HCEC 1CT (cell line): ENCODE data around the gene PDE6A.

ENCODE experiments used
- DNase-seq: peaks from one replicate; pipeline ENCODE4 v3.0.0-alpha.2; 2017

Gene PDE6A

GRCh38 chr5:149857499-149857898 lies 87.1 kb downstream of the PDE6A start:
- peak; percentile 32 for DNase-seq

DNA sequence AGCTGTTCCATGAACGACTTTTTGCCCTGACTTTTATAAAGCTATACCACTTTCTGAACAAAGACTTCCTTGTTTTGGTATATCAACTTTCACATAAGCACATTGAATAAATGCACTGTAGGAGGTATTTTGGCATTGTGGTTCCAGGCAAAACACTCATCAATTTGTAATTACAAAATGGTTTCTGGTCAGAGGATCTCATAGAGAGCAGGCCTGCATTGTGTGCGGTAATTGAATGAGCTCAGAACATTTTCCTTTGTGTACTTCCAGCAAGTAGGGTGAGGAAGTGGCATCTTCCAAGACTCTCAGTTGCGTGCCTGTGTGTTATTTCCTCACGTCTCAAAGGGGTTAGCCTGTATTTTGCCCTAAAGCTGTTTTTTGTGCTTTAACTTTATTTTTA lies 89.2 kb downstream of the PDE6A start:
- DNase-seq, result no peak

DNA sequence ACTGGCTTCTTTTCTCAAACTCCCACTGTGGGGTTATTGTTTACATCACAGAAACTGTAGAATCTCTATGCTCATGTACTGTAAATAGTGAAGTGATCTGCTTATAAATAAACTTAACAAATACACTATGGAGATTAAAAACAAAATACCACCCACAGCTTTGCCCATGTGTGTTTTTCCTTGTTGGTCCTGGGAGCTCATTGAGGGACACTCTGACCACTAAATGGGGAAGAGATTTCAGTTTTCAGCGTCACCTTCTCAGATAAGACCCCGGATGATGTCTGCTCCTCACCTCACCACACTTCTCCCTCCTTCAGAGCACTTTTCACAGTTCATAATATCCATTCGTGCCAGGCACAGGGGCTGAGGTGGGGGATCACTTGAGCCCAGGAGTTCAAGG lies 89.7 kb downstream of the PDE6A start:
- no peak for DNase-seq

DNA sequence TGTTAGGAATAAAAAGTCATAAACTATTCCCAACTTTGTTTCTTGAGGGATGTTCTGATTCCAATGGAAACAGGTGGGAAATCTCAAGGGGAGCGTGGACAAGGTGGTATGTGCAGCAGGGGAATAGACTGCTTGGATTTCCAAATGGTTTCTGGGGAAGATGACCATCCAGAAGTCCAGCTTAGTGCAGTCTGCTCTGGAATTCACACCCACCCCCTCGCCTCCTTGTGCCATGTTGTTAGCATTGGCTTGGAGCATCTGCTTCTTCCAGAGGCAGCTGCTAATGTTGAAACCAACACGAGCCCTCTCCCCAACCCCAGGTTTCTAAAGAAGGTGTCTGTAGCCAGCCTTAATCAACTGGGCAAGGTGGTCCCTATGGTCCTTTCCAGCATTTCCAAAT lies 90.9 kb downstream of the PDE6A start:
- DNase-seq, result no peak

DNA sequence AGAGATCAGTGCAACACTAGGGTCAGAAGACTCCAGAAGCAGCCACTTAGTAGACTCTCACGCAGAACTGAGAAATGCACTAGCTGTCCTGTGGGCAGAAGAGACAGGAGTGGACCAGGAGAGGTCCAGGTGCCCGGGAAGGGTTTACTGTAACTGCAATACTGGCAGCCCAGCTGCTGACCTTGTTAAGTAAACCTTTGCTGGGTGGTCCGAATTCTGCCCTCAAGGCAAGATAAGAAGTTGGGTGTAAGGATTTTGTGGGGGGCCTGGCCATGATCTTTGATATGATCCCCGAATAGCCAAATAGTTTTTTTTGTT lies 91.3 kb downstream of the PDE6A start:
- DNase-seq, result no peak

- DNase-seq, result peak; percentile 71
These were observed 91.8 kb downstream of the PDE6A start for GRCh38 chr5:149852641-149853330.

DNA sequence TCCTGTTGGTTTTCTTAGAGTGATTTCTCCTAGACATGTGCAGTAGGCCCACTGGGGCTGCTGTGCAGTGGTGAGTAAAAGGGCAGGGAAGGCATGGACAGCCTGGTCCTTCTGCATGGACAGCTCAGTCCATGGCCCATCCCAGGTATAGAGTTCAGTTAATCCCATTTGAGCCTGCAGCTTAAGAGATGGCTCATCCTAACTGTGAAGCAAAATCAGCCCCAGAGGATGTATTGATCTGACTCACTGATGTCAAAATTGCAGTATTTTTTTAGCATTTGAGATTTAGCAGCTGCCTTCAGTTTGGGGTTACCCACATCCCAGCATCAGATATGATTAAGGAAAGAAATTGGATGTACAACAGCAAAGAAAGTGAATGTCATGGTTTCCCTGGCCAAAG lies 93.4 kb downstream of the PDE6A start:
- peak; percentile 79 for DNase-seq

DNA sequence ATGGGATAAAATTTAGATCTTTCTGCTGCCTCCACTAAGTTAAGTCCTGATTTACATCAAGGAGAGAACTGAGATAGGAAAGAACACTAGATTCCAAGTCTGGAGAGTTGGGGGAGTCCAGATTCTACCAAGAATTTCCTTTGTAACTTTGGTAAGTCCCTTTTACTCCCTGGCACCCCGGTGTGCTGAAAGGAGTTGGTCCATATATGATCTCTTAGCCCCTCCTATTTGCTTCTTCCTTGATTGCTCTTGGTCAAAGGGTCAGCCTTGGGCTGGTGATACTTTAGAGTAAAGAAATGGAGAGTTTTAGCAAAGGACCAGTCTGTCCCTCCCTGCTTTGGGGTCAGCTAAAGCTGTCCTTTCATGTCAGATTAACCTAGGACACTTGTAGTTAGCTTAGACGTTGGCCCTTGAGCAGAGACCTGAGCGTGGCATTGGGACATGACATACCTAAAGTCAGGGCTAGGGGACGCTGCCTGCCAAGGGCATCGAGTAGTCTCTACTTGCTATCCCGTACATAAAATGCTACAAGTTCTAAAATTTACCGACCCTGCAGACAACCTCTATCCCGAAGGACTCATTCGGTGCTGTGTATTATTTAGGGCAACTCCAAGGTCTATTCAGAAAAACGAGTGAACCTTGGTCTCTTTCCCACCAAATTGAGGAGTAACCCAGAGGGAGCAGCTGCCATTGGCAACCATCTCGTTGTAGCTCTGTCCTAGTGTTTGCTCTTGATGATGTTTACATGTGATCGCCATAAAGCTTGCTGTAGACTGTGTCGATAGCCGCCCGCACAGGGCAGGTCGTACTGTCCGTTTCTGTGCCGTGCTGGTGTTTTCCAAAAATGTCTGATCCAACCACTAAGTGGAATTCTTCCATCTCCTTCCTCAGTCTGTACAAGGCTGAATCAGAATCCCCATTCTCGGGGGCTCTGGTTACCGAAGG lies 94.4 kb downstream of the PDE6A start:
- no peak for DNase-seq

GRCh38 chr5:149849280-149849965 lies 95.2 kb downstream of the PDE6A start:
- DNase-seq, result no peak

DNA sequence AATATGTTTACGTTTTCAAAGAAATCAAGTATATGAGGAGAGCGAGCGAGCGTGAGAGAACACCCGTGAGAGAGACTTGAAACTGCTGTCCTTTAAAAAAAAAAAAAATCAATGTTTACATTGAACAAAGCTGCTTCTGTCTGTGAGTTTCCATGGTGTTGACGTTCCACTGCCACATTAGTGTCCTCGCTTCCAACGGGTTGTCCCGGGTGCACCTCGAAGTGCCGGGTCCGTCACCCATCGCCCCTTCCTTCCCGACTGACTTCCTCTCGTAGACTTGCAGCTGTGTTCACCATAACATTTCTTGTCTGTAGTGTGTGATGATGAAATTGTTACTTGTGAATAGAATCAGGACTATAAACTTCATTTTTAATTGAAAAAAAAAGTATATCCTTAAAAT lies 97.0 kb downstream of the PDE6A start:
- no peak for DNase-seq

DNA sequence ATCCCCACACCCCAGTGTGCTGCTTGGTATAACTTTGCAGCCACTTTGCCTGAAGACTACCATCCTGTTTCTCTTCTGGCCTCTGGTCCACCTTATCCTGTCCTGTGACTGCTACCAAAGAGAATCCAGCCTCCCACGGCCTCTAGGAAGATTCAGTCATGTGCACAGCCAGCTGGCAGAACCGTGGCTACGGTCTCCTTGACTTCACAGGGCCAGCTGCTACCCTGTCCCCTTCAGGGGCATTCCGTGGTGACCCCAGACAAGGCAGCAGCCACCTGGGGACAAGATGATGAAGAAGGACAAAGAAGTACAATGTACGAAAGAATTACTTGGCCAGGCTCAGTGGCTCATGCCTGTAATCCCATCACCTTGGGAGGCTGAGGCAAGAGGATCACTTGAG lies 98.6 kb downstream of the PDE6A start:
- no peak for DNase-seq

DNA sequence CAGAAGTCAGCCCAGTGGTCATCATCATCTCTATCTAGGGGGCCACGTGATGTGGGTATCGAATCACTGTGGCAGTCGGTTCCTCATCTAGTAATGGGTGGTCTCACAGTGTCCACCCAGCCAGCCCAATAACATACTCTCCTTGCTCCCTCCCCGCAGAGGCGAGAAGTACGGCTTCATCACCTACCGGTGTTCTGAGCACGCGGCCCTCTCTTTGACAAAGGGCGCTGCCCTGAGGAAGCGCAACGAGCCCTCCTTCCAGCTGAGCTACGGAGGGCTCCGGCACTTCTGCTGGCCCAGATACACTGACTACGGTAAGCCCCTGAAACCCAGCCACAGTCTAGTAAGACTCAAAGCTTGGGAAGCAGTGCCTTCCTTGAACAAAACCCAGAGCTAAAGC lies 99.0 kb downstream of the PDE6A start:
- no peak for DNase-seq

GRCh38 chr5:149841851-149842793 lies 102.5 kb downstream of the PDE6A start:
- no peak for DNase-seq

DNA sequence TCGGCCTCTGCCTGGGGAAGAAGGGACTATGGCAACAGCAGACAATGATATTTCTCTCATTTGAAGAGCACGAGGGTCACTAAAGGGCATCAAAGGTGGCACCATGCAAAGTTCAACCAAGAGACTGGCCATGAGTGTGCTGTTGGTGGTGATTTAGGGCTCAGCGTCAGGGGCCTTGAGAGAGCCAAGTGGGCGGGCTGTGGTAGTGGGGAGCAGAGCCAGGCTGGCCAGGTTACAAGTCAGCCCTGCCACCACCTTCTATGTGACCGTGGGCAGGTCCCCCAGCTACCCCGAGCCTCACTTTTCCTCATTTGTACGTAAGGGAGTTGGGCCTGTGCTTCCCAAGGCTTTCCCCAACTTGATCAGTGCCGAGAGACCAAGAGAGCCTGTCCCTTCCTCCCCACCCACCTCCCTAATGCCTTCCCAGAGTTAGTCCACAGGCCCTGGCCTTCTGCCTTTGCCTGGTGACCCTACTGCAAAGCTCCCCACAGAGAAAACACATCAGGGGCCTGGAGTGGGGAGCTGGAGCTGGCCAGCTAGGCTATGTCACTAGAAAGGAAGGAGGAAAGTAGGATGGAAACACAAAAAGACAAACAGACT lies 104.3 kb downstream of the PDE6A start:
- no peak for DNase-seq

DNA sequence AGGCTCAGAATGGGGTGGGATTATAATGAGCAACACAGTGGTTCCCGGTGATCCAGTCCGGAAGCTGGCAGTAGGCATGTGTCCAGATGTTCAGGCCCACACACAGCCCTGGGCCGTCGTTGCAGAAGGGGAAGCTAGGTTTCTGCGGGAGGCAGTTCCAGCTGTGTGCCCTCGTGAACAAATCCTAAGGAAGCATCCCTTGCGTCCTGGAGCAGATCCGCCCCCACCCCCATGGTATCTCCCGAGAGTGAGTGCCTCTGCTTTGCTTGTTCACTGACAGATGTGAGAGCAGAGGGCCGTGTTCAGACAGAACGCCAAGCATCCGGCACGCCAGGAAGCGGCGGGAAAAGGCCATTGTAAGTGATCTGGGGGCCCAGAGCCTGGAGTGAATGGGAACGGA lies 104.8 kb downstream of the PDE6A start:
- DNase-seq, result peak; percentile 28

GRCh38 chr5:149838881-149839739 lies 105.5 kb downstream of the PDE6A start:
- peak; percentile 77 for DNase-seq

- peak; percentile 70 for DNase-seq
These were observed 106.8 kb downstream of the PDE6A start for GRCh38 chr5:149837680-149838269.

DNA sequence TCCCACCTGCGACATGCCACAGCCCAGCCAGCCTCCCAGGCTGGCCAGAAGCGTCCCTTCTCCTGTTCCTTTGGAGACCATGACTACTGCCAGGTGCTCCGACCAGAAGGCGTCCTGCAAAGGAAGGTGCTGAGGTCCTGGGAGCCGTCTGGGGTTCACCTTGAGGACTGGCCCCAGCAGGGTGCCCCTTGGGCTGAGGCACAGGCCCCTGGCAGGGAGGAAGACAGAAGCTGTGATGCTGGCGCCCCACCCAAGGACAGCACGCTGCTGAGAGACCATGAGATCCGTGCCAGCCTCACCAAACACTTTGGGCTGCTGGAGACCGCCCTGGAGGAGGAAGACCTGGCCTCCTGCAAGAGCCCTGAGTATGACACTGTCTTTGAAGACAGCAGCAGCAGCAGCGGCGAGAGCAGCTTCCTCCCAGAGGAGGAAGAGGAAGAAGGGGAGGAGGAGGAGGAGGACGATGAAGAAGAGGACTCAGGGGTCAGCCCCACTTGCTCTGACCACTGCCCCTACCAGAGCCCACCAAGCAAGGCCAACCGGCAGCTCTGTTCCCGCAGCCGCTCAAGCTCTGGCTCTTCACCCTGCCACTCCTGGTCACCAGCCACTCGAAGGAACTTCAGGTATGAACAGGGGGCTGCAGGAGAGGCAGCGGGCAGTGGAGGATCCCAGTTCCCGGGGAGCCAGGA lies 108.0 kb downstream of the PDE6A start:
- no peak for DNase-seq

DNA sequence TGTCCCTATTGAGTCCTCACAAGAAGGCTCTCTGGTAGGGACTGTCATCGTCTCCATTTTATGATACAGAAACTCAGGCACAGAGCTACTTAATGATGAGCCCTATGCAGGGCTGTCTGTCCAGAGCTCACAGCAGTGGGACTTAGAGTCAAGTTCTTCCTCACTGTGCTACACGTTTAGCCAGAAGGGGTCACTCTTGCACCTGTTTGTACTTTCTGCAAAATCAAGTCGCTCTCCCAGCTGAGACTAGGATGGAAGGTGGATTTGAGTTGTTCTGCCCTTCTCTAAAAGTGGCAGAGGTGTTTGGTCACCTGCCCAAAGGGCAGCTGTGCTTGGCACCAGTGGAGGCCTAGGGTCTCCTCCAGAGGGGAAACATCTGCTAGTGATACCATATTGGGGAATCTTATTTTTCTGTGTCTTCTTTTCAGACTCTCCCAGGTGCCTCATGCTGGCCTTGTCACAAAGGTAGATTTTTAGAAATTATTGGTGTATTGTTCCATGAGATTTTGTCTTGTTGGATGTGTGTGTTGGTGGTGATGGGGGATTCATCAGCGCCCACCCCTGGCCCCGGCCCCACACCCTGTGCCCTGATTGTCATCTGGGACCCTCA lies 110.2 kb downstream of the PDE6A start:
- DNase-seq, result peak; percentile 69
